ENCODE data around the gene PPP1R14B.
"Not testable (repeated sequence)": the region's sequence is repeated elsewhere in the genome, so short reads cannot be mapped to it uniquely, and the experiment has no call there.

Gene PPP1R14B

GRCh38 chr11:64247729-64248531 lies 1.2 kb upstream of the PPP1R14B start:
- Mint-ChIP-seq H3K4me1 (ENCODE audit: low read depth) (peaks cover 23% of the 10 kb centered on the region), H3K27ac (peak overlapping the region; percentile 74), H3K4me3 (peak overlapping the region; percentile 79), H3K9me3 (ENCODE audit: low read depth) (no peaks in the 10 kb centered on the region), H3K36me3 (no peaks in the 10 kb centered on the region), H3K27me3 (no peaks in the 10 kb centered on the region)

GRCh38 chr11:64246621-64246870 lies 197 bp downstream of the PPP1R14B start:
- peaks cover 24% of the 10 kb centered on the region for H3K4me1 Mint-ChIP-seq (ENCODE audit: low read depth)
- H3K9me3 Mint-ChIP-seq (ENCODE audit: low read depth), result not testable (repeated sequence)

GRCh38 chr11:64245797-64246620 lies 734 bp downstream of the PPP1R14B start:
- Mint-ChIP-seq H3K27ac (peak overlapping the region; percentile 96), H3K27me3 (no peaks in the 10 kb centered on the region), H3K4me3 (peak overlapping the region; percentile 94), H3K4me1 (ENCODE audit: low read depth) (peaks cover 24% of the 10 kb centered on the region), H3K9me3 (ENCODE audit: low read depth) (no peaks in the 10 kb centered on the region), H3K36me3 (no peaks in the 10 kb centered on the region)

More at GRCh38 chr11:64246621-64246870, 197 bp downstream of the PPP1R14B start:
- H3K27ac Mint-ChIP-seq, H3K27me3 Mint-ChIP-seq, H3K36me3 Mint-ChIP-seq: not testable (repeated sequence)
- peak overlapping the region; percentile 84 for H3K4me3 Mint-ChIP-seq

- peak overlapping the region; percentile 94 for H3K4me3 Mint-ChIP-seq
- no peaks in the 10 kb centered on the region for H3K27me3 Mint-ChIP-seq
- no peaks in the 10 kb centered on the region for H3K9me3 Mint-ChIP-seq (ENCODE audit: low read depth)
- H3K4me1 Mint-ChIP-seq (ENCODE audit: low read depth), result peaks cover 23% of the 10 kb centered on the region
- no peaks in the 10 kb centered on the region for H3K36me3 Mint-ChIP-seq
- H3K27ac Mint-ChIP-seq, result peak overlapping the region; percentile 96
These were observed 1.3 kb downstream of the PPP1R14B start for GRCh38 chr11:64245401-64245796.

- H3K27ac Mint-ChIP-seq, result no peak overlapping the region
- H3K4me3 Mint-ChIP-seq, result peak overlapping the region; percentile 94
- H3K4me1 Mint-ChIP-seq (ENCODE audit: low read depth), result peaks cover 26% of the 10 kb centered on the region
- no peaks in the 10 kb centered on the region for H3K9me3 Mint-ChIP-seq (ENCODE audit: low read depth)
- H3K27me3 Mint-ChIP-seq, result no peaks in the 10 kb centered on the region
- H3K36me3 Mint-ChIP-seq, result no peaks in the 10 kb centered on the region
These were observed 1.8 kb downstream of the PPP1R14B start for GRCh38 chr11:64244966-64245365.

- Mint-ChIP-seq H3K27me3 (no peaks in the 10 kb centered on the region), H3K36me3 (no peaks in the 10 kb centered on the region), H3K4me1 (ENCODE audit: low read depth) (peaks cover 28% of the 10 kb centered on the region), H3K9me3 (ENCODE audit: low read depth) (no peaks in the 10 kb centered on the region), H3K4me3 (peak overlapping the region; percentile 77), H3K27ac (peak overlapping the region; percentile 54)
These were observed 2.6 kb downstream of the PPP1R14B start for GRCh38 chr11:64244107-64244506.

GRCh38 chr11:64243236-64243854 lies 3.4 kb downstream of the PPP1R14B start:
- Mint-ChIP-seq H3K27me3 (no peaks in the 10 kb centered on the region), H3K36me3 (no peaks in the 10 kb centered on the region), H3K4me3 (peak overlapping the region; percentile 77), H3K9me3 (ENCODE audit: low read depth) (no peaks in the 10 kb centered on the region), H3K4me1 (ENCODE audit: low read depth) (peaks cover 30% of the 10 kb centered on the region), H3K27ac (peak overlapping the region; percentile 54)

GRCh38 chr11:64241491-64242374 lies 5.0 kb downstream of the PPP1R14B start:
- no peaks in the 10 kb centered on the region for H3K36me3 Mint-ChIP-seq
- peaks cover 27% of the 10 kb centered on the region for H3K4me1 Mint-ChIP-seq (ENCODE audit: low read depth)
- no peaks in the 10 kb centered on the region for H3K9me3 Mint-ChIP-seq (ENCODE audit: low read depth)
- H3K27ac Mint-ChIP-seq, result peak overlapping the region; percentile 97
- peak overlapping the region; percentile 92 for H3K4me3 Mint-ChIP-seq
- H3K27me3 Mint-ChIP-seq, result no peaks in the 10 kb centered on the region

GRCh38 chr11:64241241-64241490 lies 5.6 kb downstream of the PPP1R14B start:
- H3K27me3 Mint-ChIP-seq, result no peaks in the 10 kb centered on the region
- H3K4me3 Mint-ChIP-seq, result peak overlapping the region; percentile 92
- peak overlapping the region; percentile 97 for H3K27ac Mint-ChIP-seq
- H3K9me3 Mint-ChIP-seq (ENCODE audit: low read depth), result no peaks in the 10 kb centered on the region
- no peaks in the 10 kb centered on the region for H3K36me3 Mint-ChIP-seq
- peaks cover 27% of the 10 kb centered on the region for H3K4me1 Mint-ChIP-seq (ENCODE audit: low read depth)

GRCh38 chr11:64240435-64241240 lies 6.1 kb downstream of the PPP1R14B start, which contains the start of gene FKBP2:
Gene FKBP2 (plus strand): TSS chr11:64241095. CDS start chr11:64242388, 1,293 bp downstream.
- Mint-ChIP-seq H3K4me3 (peak within 1 kb of the TSS; percentile 92), H3K27me3 (no peaks in the 10 kb centered on the region), H3K36me3 (no peaks in the 10 kb centered on the region), H3K27ac (peak within 1 kb of the TSS; percentile 97), H3K4me1 (ENCODE audit: low read depth) (peaks cover 27% of the 10 kb centered on the region), H3K9me3 (ENCODE audit: low read depth) (no peaks in the 10 kb centered on the region)

- no peaks in the 10 kb centered on the region for H3K9me3 Mint-ChIP-seq (ENCODE audit: low read depth)
- peak overlapping the region; percentile 97 for H3K27ac Mint-ChIP-seq
- no peaks in the 10 kb centered on the region for H3K27me3 Mint-ChIP-seq
- peaks cover 33% of the 10 kb centered on the region for H3K4me1 Mint-ChIP-seq (ENCODE audit: low read depth)
- H3K36me3 Mint-ChIP-seq, result no peaks in the 10 kb centered on the region
- H3K4me3 Mint-ChIP-seq, result peak overlapping the region; percentile 92
These were observed 6.9 kb downstream of the PPP1R14B start for GRCh38 chr11:64239662-64240434.

GRCh38 chr11:64238999-64239398 lies 7.7 kb downstream of the PPP1R14B start:
- Mint-ChIP-seq H3K36me3 (no peaks in the 10 kb centered on the region), H3K27me3 (no peaks in the 10 kb centered on the region), H3K9me3 (ENCODE audit: low read depth) (no peaks in the 10 kb centered on the region), H3K27ac (peak overlapping the region; percentile 34), H3K4me1 (ENCODE audit: low read depth) (peaks cover 33% of the 10 kb centered on the region), H3K4me3 (peak overlapping the region; percentile 27)

- Mint-ChIP-seq H3K36me3 (no peaks in the 10 kb centered on the region), H3K4me1 (ENCODE audit: low read depth) (peaks cover 31% of the 10 kb centered on the region), H3K9me3 (ENCODE audit: low read depth) (no peaks in the 10 kb centered on the region), H3K27me3 (no peaks in the 10 kb centered on the region), H3K4me3 (no peak overlapping the region), H3K27ac (peak overlapping the region; percentile 34)
These were observed 8.7 kb downstream of the PPP1R14B start for GRCh38 chr11:64238076-64238475.

Data from activated naive CD8-positive, alpha-beta T cell (primary cell).